ENCODE data around the gene NRCAM. TPM values are rescaled to one million over a fixed set of nuclear protein-coding genes. Genes with fewer than 3 reads are reported as not detected.

The NRCAM gene
- total and polyA plus RNA-seq, 2 of the 13 experiments (the other 11 are each of a cell fraction or from before 2014, with no cell fraction given) = 0.31 to 0.33 TPM

DNA sequence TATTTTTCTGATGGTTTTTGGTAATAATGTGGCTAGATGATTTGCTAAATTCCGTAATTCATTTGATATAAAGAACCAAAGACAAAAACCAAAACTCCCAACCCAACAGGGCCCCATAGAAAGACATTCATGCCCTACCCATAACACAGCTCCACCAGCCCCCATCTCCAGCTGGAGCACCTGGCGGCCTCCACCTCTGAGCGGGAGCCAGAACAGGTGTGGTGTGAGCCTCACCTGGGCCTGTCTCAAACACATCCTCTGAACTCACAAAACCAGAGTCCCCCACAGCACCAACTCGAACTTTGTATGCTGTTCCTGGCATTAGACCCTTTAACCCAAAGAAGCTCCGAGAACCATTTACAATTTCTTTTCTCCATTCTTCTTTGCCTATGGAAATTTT is 289.5 kb downstream of the NRCAM start (continued):
- TF ChIP-seq ZKSCAN8 (CRISPR knock-in tag; IDR thresholded peaks at IDR 0.05; ENCODE audit: borderline replicate concordance) = no peak

DNA sequence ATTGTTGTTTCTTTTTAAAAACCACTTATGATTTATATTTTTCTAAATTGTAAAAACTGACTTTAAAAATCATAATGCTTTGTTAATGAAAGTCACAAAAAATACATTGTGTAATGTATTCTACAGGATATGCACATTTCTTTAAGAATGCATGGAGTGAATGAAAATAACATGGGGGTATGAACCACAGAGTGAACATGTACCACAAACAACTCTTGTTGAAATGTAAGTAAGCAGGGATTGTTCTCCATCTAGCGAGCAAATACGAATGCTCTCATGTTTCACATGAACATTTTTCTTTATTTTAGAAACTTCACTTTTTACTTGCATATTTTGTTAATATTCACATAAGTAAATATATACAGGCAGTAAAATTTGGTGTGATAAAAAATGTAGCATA is 290.5 kb downstream of the NRCAM start:
- Histone ChIP-seq H3K27me3 (ENCODE audit: control insufficient read depth in 1 of 2, insufficient read depth in 2 of 2, low read length in 2 of 2) (no peaks in the 10 kb centered on the region), H4K20me1 (ENCODE audit: insufficient read depth, low read length) (no peaks in the 10 kb centered on the region), H3K4me1 (ENCODE audit: insufficient read depth, low read length) (no peaks in the 10 kb centered on the region), H3K79me2 (ENCODE audit: insufficient read depth, low read length) (no peaks in the 10 kb centered on the region), H2AFZ (ENCODE audit: low read length) (no peak overlapping the region), H3K27ac (ENCODE audit: extremely low read length, insufficient read depth, low read length) (no peak overlapping the region), H3K4me2 (ENCODE audit: low read depth, low read length) (no peak overlapping the region), H3K36me3 (replicated peaks in 1 of 2; ENCODE audit: control insufficient read depth in 1 of 2, insufficient read depth in 2 of 2, low read length in 2 of 2) (no peaks in the 10 kb centered on the region), H3K9ac (ENCODE audit: insufficient read depth, low read depth, low read length) (no peak overlapping the region), H3K4me3 (replicated peaks in 1 of 3; ENCODE audit: insufficient read depth in 1 of 3, low read depth in 2 of 3, low read length in 3 of 3) (no peak overlapping the region), H3K9me3 (ENCODE audit: low read length) (no peaks in the 10 kb centered on the region)
- ChIA-PET POLR2A (no interaction called here), CTCF (ENCODE audit: low intra/inter-chr PET ratio, low total read pairs) (no interaction called here)
- ATAC-seq = no peak
- intact Hi-C loops (cut with micrococcal nuclease; ENCODE audit: unreplicated experiment) = no loop called here
- WGBS (ENCODE audit: low lambda C conversion rate) = 35% methylated on average over 2 of the region's 2 CpGs
- BruUV-seq (replicated peaks) = no TSS peak
- no peak for TF ChIP-seq ARHGAP35 (CRISPR knock-in tag; IDR thresholded peaks at IDR 0.05; ENCODE audit: borderline replicate concordance)
- no peak for TF ChIP-seq GATAD2A (CRISPR knock-in tag; IDR thresholded peaks at IDR 0.05)
- no peak for TF ChIP-seq ZNF101 (CRISPR knock-in tag; IDR thresholded peaks at IDR 0.05; ENCODE audit: borderline replicate concordance, low read depth)
- TF ChIP-seq, protein P1, sequence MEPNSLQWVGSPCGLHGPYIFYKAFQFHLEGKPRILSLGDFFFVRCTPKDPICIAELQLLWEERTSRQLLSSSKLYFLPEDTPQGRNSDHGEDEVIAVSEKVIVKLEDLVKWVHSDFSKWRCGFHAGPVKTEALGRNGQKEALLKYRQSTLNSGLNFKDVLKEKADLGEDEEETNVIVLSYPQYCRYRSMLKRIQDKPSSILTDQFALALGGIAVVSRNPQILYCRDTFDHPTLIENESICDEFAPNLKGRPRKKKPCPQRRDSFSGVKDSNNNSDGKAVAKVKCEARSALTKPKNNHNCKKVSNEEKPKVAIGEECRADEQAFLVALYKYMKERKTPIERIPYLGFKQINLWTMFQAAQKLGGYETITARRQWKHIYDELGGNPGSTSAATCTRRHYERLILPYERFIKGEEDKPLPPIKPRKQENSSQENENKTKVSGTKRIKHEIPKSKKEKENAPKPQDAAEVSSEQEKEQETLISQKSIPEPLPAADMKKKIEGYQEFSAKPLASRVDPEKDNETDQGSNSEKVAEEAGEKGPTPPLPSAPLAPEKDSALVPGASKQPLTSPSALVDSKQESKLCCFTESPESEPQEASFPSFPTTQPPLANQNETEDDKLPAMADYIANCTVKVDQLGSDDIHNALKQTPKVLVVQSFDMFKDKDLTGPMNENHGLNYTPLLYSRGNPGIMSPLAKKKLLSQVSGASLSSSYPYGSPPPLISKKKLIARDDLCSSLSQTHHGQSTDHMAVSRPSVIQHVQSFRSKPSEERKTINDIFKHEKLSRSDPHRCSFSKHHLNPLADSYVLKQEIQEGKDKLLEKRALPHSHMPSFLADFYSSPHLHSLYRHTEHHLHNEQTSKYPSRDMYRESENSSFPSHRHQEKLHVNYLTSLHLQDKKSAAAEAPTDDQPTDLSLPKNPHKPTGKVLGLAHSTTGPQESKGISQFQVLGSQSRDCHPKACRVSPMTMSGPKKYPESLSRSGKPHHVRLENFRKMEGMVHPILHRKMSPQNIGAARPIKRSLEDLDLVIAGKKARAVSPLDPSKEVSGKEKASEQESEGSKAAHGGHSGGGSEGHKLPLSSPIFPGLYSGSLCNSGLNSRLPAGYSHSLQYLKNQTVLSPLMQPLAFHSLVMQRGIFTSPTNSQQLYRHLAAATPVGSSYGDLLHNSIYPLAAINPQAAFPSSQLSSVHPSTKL (CRISPR knock-in tag; IDR thresholded peaks at IDR 0.05) = no peak
- no peak for TF ChIP-seq PHF5A (CRISPR knock-in tag; IDR thresholded peaks at IDR 0.05; ENCODE audit: low read depth, unreplicated experiment)
- TF ChIP-seq, protein P2, sequence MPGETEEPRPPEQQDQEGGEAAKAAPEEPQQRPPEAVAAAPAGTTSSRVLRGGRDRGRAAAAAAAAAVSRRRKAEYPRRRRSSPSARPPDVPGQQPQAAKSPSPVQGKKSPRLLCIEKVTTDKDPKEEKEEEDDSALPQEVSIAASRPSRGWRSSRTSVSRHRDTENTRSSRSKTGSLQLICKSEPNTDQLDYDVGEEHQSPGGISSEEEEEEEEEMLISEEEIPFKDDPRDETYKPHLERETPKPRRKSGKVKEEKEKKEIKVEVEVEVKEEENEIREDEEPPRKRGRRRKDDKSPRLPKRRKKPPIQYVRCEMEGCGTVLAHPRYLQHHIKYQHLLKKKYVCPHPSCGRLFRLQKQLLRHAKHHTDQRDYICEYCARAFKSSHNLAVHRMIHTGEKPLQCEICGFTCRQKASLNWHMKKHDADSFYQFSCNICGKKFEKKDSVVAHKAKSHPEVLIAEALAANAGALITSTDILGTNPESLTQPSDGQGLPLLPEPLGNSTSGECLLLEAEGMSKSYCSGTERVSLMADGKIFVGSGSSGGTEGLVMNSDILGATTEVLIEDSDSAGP (CRISPR knock-in tag; IDR thresholded peaks at IDR 0.05; ENCODE audit: borderline replicate concordance) = no peak
- TF ChIP-seq MTA1 (CRISPR knock-in tag; IDR thresholded peaks at IDR 0.05; ENCODE audit: borderline replicate concordance) = no peak
- TF ChIP-seq NCOA2 (CRISPR knock-in tag; IDR thresholded peaks at IDR 0.05) = no peak
- TF ChIP-seq, protein P3, sequence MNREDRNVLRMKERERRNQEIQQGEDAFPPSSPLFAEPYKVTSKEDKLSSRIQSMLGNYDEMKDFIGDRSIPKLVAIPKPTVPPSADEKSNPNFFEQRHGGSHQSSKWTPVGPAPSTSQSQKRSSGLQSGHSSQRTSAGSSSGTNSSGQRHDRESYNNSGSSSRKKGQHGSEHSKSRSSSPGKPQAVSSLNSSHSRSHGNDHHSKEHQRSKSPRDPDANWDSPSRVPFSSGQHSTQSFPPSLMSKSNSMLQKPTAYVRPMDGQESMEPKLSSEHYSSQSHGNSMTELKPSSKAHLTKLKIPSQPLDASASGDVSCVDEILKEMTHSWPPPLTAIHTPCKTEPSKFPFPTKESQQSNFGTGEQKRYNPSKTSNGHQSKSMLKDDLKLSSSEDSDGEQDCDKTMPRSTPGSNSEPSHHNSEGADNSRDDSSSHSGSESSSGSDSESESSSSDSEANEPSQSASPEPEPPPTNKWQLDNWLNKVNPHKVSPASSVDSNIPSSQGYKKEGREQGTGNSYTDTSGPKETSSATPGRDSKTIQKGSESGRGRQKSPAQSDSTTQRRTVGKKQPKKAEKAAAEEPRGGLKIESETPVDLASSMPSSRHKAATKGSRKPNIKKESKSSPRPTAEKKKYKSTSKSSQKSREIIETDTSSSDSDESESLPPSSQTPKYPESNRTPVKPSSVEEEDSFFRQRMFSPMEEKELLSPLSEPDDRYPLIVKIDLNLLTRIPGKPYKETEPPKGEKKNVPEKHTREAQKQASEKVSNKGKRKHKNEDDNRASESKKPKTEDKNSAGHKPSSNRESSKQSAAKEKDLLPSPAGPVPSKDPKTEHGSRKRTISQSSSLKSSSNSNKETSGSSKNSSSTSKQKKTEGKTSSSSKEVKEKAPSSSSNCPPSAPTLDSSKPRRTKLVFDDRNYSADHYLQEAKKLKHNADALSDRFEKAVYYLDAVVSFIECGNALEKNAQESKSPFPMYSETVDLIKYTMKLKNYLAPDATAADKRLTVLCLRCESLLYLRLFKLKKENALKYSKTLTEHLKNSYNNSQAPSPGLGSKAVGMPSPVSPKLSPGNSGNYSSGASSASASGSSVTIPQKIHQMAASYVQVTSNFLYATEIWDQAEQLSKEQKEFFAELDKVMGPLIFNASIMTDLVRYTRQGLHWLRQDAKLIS (CRISPR knock-in tag; IDR thresholded peaks at IDR 0.05) = no peak
- TF ChIP-seq, protein P4, sequence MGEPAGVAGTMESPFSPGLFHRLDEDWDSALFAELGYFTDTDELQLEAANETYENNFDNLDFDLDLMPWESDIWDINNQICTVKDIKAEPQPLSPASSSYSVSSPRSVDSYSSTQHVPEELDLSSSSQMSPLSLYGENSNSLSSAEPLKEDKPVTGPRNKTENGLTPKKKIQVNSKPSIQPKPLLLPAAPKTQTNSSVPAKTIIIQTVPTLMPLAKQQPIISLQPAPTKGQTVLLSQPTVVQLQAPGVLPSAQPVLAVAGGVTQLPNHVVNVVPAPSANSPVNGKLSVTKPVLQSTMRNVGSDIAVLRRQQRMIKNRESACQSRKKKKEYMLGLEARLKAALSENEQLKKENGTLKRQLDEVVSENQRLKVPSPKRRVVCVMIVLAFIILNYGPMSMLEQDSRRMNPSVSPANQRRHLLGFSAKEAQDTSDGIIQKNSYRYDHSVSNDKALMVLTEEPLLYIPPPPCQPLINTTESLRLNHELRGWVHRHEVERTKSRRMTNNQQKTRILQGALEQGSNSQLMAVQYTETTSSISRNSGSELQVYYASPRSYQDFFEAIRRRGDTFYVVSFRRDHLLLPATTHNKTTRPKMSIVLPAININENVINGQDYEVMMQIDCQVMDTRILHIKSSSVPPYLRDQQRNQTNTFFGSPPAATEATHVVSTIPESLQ (CRISPR knock-in tag; conservative IDR thresholded peaks at IDR 0.05) = no peak
- no peak for DNase-seq (ENCODE audit: low spot score)
- no peak for FAIRE-seq
- in situ Hi-C loops (cut with HindIII; ENCODE audit: extremely low pct_ligation_motif_present, low pct_unique_long_range_greater_than_20kb) = no loop called here

All from HepG2 (cell line).